ENCODE results near the gene NEUROG1. TPM values are rescaled to one million over a fixed set of nuclear protein-coding genes. Genes with fewer than 3 reads are reported as not detected.

Gene NEUROG1
- total RNA-seq, 4 donors from 2014 or later, result not detected

DNA sequence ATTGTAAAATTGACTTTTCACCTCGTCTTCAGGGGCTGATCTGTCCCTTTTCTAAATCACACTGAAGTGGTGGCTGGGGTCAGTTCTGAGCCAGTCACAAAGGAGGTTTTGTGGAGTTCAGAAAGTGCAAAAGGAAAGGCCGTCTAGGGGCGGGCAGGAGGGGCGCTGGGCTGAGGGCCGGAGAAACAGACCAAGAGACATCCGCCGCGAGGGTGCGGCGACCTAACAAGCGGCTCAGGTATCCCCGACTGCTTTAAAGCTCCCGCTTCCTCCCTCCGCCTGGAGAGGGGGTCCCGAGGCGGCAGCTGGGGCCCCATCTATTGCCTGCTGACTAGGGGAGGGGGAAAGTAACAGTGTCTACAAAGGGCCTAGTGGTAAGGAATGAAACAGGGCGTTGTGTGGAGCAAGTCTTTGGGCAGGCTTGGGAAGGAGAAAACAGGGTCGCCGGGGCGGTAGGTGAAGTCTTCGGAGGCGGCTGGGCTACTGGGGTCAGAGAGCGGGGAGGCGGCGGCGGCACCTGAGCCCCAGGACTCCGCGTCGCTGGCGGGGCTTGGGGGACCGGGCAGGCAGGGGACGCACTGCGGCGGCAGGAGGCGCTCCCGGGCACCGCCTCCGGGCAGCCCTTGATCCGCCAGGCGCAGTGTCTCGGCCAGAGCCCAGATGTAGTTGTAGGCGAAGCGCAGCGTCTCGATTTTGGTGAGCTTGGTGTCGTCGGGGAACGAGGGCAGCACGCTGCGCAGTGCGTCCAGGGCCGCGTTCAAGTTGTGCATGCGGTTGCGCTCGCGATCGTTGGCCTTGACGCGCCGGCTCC is 950 bp downstream of the NEUROG1 start:
- TF ChIP-seq, protein P1, sequence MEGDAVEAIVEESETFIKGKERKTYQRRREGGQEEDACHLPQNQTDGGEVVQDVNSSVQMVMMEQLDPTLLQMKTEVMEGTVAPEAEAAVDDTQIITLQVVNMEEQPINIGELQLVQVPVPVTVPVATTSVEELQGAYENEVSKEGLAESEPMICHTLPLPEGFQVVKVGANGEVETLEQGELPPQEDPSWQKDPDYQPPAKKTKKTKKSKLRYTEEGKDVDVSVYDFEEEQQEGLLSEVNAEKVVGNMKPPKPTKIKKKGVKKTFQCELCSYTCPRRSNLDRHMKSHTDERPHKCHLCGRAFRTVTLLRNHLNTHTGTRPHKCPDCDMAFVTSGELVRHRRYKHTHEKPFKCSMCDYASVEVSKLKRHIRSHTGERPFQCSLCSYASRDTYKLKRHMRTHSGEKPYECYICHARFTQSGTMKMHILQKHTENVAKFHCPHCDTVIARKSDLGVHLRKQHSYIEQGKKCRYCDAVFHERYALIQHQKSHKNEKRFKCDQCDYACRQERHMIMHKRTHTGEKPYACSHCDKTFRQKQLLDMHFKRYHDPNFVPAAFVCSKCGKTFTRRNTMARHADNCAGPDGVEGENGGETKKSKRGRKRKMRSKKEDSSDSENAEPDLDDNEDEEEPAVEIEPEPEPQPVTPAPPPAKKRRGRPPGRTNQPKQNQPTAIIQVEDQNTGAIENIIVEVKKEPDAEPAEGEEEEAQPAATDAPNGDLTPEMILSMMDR (IDR thresholded peaks at IDR 0.05; ENCODE audit: low read depth), result no peak

DNA sequence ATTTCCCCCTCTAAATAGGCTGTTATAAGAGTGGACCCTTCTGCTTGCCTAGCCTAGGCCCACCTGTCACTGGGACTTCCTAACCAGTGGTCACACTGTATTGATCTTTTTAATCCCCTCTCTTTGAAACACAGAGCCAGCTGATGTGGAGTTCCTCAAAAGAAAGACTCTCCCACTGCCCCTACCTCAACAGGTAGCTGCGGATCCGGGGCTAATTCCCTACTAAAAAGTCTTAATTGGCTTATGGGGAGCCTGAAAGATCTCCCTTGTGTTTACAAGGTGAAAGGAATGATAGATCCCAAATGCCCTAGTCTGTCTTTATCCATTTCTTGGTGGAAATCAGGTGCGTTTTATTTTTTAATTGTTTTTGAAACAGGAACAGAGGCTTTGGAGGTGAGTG is 2.0 kb downstream of the NEUROG1 start:
- TF ChIP-seq, protein P1 (IDR thresholded peaks at IDR 0.05; ENCODE audit: low read depth), result no peak

DNA sequence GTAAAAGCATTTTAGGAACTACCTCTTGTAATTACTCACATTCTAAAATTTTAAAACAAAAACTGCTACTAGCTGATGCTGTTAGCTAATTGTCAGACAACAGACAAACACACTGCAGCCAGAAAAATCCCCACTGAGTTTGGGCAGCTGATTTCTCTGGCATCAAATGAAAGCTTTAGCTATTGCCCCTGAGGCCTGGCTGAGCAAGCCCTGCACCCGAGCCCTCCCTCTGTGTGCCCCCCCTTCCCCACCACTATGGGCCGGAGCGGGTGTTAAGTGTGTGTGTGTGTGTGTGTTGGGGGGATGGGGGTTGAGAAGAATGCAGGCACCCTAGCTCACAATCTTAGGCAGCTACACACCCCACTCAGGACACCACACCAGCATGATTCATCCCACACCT is 2.4 kb downstream of the NEUROG1 start:
- TF ChIP-seq, protein P1 (IDR thresholded peaks at IDR 0.05; ENCODE audit: low read depth), result no peak

DNA sequence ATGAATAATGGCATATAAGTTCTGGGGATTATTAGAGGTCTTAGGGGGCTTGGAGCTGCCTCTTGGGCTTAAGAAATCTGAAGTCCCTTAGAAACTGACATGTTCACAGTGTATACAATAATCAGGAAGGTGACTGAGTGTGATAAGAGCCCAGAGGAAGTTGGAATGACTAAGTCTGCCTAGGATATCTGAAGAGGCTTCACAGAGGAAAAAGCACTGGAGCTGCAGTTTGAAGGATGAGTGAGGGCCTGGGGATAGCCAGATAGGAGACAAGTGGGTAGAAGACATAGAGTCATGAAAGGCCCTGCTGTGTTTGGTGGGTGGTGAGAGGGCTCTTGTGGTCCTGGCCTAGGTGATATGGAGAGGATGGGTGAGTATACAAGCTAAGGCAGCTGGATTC is 8.8 kb downstream of the NEUROG1 start:
- TF ChIP-seq, protein P1 (IDR thresholded peaks at IDR 0.05; ENCODE audit: low read depth), result no peak

DNA sequence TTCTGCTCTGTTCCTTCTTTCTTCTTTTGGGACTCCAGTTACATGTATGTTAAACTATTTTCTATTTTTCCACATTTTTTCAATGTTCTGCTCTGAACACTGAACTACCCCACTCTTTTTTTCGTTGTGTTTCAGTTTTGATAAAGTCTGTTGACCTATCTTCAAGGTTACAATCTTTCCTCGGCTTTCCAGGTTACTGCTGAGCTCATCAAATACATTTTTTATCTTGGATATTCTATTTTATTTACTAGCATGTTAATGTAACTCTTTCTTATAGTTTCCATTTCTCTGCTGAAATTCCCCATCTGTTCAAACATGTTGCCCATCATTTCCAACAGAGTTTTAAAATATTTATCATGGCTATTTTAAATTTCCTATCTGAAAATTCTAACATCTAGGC is 13.8 kb downstream of the NEUROG1 start:
- TF ChIP-seq, protein P1 (IDR thresholded peaks at IDR 0.05; ENCODE audit: low read depth), result no peak

DNA sequence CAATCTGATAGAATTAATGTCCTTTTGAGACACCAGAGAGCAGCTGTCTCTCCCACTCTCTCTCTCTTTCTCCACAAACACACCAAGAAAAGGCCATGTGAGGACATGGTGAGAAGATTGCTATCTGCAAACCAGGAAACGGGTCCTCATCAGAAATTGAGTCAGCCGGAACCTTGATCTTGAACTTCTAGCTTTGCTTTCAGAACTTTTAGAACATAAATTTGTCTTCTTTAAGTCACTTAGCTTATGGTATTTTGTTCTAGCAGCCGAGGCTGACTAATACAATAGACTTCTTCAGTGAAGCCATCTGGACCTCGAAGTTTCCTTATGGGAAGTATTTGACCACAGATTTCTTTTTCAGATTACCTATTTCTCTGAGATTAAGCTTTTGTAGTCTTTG is 18.1 kb downstream of the NEUROG1 start:
- TF ChIP-seq, protein P1 (IDR thresholded peaks at IDR 0.05; ENCODE audit: low read depth), result no peak

DNA sequence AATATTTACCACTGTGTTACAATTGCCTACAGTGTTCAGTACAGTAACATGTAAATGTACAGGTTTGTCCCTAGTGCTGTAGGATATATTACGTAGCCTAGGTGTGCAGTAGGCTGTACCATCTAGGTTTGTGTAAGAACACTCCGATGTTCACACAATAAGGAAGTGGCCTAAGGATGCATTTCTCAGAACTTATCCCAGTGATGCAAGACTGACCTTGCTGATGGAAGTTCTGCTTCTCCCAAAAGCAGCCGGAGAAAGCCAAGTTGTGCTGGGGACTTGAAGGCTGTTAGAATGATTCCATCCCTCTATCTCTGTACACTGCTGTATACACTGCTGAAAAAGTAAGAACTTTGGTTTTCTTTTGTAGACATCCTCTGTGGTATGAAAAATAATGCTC is 21.6 kb downstream of the NEUROG1 start:
- TF ChIP-seq, protein P1 (IDR thresholded peaks at IDR 0.05; ENCODE audit: low read depth), result no peak
